Activated naive CD8-positive, alpha-beta T cell treated with anti-CD3 and anti-CD28 coated beads, Interleukin-2, amount 50 U/mL, for 24 hours (primary cell): ENCODE measurements around the gene VMP1.

Experiments
- ATAC-seq: fragments of 150-1000 bp; cut with Tn5 transposase; one replicate; pipeline ENCODE4 v1.10.0; 2021
- DNase-seq: peaks from one replicate; pipeline ENCODE4 v3.0.0; 2021
- H3K27ac Mint-ChIP-seq: one replicate; pipeline ENCODE4 v1.8.0; 2021; ENCODE audit warnings: mild to moderate bottlenecking, mixed read lengths
- H3K27me3 Mint-ChIP-seq: one replicate; pipeline ENCODE4 v1.8.0; 2021; ENCODE audit warnings: mixed read lengths
- H3K36me3 Mint-ChIP-seq: one replicate; pipeline ENCODE4 v1.8.0; 2021; ENCODE audit warnings: low read depth, mixed read lengths
- H3K4me1 Mint-ChIP-seq: one replicate; pipeline ENCODE4 v1.8.0; 2021; ENCODE audit warnings: mixed read lengths
- H3K4me3 Mint-ChIP-seq: one replicate; pipeline ENCODE4 v1.8.0; 2021; ENCODE audit warnings: mild to moderate bottlenecking, moderate library complexity, mixed read lengths
- H3K9me3 Mint-ChIP-seq: one replicate; pipeline ENCODE4 v1.8.0; 2021; ENCODE audit warnings: mixed read lengths

VMP1 gene

DNA sequence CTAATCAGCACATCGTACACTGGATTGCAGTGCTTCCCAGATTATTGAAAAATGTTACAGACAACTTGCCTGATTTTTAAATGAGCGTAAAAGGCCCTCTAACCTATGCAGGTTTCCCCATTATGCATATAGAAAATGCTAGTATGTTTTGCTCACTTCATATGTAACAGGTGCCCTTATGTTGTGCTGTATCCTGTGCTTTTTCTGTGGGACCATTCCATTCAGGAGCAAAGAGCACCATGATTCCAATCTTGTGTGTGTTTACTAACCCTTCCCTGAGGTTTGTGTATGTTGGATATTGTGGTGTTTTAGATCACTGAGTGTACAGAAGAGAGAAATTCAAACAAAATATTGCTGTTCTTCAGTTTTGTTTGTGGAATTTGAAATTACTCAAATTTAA is 13.1 kb upstream of the VMP1 start:
- H3K9me3 Mint-ChIP-seq: no peaks in the 10 kb centered on the region
- ATAC-seq (no peak), DNase-seq (no peak)
- peak overlapping the region; percentile 2 for H3K27ac Mint-ChIP-seq
- peaks cover 28% of the 10 kb centered on the region for H3K4me1 Mint-ChIP-seq
- peaks cover 73% of the 10 kb centered on the region for H3K36me3 Mint-ChIP-seq
- no peaks in the 10 kb centered on the region for H3K27me3 Mint-ChIP-seq
- no peak overlapping the region for H3K4me3 Mint-ChIP-seq

DNA sequence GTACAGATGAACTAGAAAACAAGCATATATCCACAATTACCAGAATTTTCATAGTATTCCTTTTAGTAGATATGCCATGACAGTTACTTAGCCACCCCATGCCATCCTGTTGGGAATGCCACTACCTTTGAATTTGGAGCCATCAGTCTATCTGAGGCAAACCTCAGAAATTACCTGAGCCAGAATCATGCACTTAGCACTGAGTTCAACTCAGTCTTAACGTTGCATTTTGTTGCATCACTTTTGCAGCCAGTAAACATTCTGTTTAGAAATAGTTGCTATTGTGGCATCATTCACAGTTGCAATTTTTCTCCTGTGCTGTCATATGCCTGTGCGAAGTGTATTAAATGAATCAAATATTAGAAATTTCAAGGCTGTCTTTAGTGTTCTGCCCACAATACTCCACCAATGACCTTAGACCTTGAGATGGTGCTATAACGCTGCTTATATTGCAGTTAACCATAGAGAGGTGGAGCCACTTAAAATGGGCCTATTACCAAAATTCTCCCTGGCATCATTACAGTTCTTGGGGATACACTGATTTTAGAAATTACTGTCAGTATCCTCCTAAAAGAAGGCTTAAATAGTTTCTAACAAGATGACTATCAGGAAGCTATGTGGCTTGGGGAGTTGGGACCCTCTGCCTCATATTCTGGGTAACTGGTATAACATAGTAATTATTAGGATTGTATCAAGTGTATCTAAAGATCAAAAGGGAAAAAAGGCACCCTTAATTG is 11.3 kb upstream of the VMP1 start:
- Mint-ChIP-seq H3K27ac (peak overlapping the region; percentile 27), H3K4me1 (peaks cover 44% of the 10 kb centered on the region), H3K9me3 (no peaks in the 10 kb centered on the region), H3K36me3 (peaks cover 70% of the 10 kb centered on the region), H3K4me3 (no peak overlapping the region), H3K27me3 (no peaks in the 10 kb centered on the region)
- ATAC-seq (no peak), DNase-seq (no peak)

DNA sequence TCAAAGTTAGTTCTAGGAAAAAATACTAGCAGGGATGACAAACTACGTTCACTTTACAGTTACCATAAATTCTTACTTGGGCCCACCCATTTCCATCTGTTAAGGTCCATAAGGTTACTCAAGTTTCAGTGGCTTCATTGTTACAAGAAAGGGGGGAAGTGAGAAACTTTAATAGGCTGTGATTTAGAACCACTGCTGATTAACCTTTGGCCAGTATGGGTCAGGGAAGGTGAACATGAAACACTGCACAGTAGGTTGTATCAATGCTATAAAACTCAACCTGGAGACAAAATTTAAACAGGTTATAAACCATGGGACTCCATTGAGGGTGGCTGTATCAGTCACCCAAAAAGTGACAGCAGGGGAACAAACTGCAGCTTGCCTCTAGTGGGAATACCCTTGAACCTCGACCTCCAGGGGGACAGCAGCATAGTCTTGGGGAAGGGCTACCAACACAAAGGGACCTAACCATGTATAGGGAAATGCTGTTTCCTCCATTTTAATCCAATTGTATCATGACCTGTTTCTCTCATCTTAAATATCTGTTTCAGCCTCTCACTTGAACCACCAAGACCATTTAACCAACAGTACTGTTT is 10.7 kb upstream of the VMP1 start:
- no peak for ATAC-seq
- DNase-seq: no peak
- Mint-ChIP-seq H3K27me3 (no peaks in the 10 kb centered on the region), H3K9me3 (no peaks in the 10 kb centered on the region), H3K4me3 (no peak overlapping the region), H3K27ac (peak overlapping the region; percentile 46), H3K36me3 (peaks cover 67% of the 10 kb centered on the region), H3K4me1 (peaks cover 46% of the 10 kb centered on the region)

DNA sequence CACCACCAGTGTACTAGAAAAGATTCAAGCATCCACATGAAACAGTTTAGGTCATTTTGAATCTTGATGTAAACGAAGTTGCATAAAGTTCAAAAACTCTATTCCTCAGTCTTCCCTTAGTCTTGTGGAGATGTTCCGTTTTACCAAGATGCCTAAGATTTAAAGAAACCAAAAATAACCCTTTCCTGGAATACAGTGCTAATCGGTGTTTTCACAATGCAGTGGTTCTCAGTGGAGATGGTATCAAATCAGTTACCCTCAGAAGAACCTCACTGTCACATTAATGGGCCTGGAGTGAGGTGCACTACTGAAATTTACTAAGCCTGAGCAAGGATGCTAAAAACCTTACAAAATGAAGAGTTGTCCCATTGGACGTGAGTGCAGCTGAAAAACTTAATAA is 9.3 kb upstream of the VMP1 start:
- Mint-ChIP-seq H3K4me3 (no peak overlapping the region), H3K27ac (peak overlapping the region; percentile 44), H3K36me3 (peaks cover 75% of the 10 kb centered on the region), H3K27me3 (no peaks in the 10 kb centered on the region), H3K4me1 (peaks cover 52% of the 10 kb centered on the region), H3K9me3 (no peaks in the 10 kb centered on the region)
- ATAC-seq (no peak), DNase-seq (no peak)

DNA sequence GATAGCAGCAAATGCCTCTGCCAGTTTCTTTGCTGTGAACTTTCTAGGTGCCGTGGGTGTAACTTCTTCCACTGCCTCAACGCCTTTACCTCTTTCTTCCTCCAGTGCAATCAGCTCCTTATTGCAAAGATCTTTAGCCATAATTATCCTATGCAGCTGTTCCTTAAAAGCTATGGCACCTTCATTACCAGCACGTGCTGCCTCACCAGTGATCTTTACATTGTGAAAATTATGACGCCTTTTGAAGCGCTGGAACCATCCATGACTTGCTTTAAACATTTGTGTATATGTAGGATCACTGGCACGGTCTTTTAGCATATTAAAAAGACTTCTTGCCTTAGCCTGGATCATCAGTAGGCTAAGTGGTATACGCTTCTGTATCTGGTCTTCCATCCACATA is 8.2 kb upstream of the VMP1 start:
- Mint-ChIP-seq H3K4me3 (peak overlapping the region; percentile 19), H3K4me1 (peaks cover 63% of the 10 kb centered on the region), H3K27me3 (no peaks in the 10 kb centered on the region), H3K9me3 (no peaks in the 10 kb centered on the region), H3K27ac (peak overlapping the region; percentile 44), H3K36me3 (peaks cover 80% of the 10 kb centered on the region)
- no peak for DNase-seq
- no peak for ATAC-seq

DNA sequence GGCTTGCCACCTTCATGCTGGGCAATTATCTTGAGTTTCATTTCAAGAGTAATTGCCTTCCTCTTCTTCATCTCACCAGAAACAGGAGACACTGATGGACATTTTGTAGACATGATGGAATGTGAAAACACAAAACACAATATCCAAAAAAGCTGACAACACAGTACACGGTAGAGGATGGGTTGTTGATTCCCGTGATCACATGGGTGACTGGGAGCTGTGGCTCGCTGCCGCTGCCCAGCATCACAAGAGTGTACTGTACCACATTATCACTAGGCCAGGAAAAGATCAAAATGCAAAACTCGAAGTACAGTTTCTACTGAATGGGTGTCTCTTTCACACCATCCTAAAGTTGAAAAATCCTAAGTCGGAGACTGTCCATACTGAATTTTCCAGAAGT is 7.7 kb upstream of the VMP1 start:
- no peak for ATAC-seq
- H3K36me3 Mint-ChIP-seq: peaks cover 79% of the 10 kb centered on the region
- H3K9me3 Mint-ChIP-seq: no peaks in the 10 kb centered on the region
- no peak overlapping the region for H3K4me3 Mint-ChIP-seq
- no peaks in the 10 kb centered on the region for H3K27me3 Mint-ChIP-seq
- H3K4me1 Mint-ChIP-seq: peaks cover 69% of the 10 kb centered on the region
- no peak for DNase-seq
- H3K27ac Mint-ChIP-seq: no peak overlapping the region

- no peak overlapping the region for H3K4me3 Mint-ChIP-seq
- H3K27ac Mint-ChIP-seq: no peak overlapping the region
- H3K36me3 Mint-ChIP-seq: peaks cover 80% of the 10 kb centered on the region
- no peaks in the 10 kb centered on the region for H3K27me3 Mint-ChIP-seq
- no peak for ATAC-seq
- peaks cover 78% of the 10 kb centered on the region for H3K4me1 Mint-ChIP-seq
- no peaks in the 10 kb centered on the region for H3K9me3 Mint-ChIP-seq
- no peak for DNase-seq
Observed at GRCh38 chr17:59702304-59702703, 5.2 kb upstream of the VMP1 start.

- Mint-ChIP-seq H3K9me3 (no peaks in the 10 kb centered on the region), H3K36me3 (peaks cover 41% of the 10 kb centered on the region), H3K27ac (peak overlapping the region; percentile 95), H3K4me3 (peak overlapping the region; percentile 99), H3K4me1 (peaks cover 66% of the 10 kb centered on the region), H3K27me3 (no peaks in the 10 kb centered on the region)
- DNase-seq: no peak
- no peak for ATAC-seq
Observed at GRCh38 chr17:59707971-59708430, 547 bp downstream of the VMP1 start.

GRCh38 chr17:59711936-59712335 is 4.5 kb downstream of the VMP1 start:
- peaks cover 50% of the 10 kb centered on the region for H3K4me1 Mint-ChIP-seq

DNA sequence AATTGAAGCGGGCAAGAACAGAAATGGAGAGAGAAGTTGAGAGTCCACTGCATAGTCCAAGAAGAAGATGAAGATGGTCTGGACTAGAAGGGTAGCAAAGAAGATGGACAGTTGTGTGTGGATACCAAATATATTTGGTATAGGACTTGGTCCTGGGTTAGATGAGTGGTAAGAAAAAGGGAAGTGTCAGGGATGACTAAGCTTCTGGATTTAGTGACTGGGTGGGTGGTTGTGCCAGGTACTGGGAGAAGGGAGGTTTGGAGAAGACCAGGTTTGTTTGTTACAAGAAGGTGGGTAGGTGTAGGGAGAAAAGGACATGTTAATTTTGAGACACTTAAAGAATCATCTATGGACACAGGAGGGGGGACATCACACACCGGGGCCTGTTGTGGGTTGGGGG is 5.4 kb downstream of the VMP1 start:
- no peak for DNase-seq
- Mint-ChIP-seq H3K4me3 (no peak overlapping the region), H3K9me3 (no peaks in the 10 kb centered on the region), H3K4me1 (peaks cover 48% of the 10 kb centered on the region), H3K36me3 (peaks cover 5% of the 10 kb centered on the region), H3K27ac (no peak overlapping the region), H3K27me3 (no peaks in the 10 kb centered on the region)
- ATAC-seq: no peak

More at GRCh38 chr17:59711936-59712335, 4.5 kb downstream of the VMP1 start:
- DNase-seq: no peak
- Mint-ChIP-seq H3K36me3 (peaks cover 11% of the 10 kb centered on the region), H3K4me3 (no peak overlapping the region), H3K27ac (no peak overlapping the region), H3K27me3 (no peaks in the 10 kb centered on the region), H3K9me3 (no peaks in the 10 kb centered on the region)
- no peak for ATAC-seq

DNA sequence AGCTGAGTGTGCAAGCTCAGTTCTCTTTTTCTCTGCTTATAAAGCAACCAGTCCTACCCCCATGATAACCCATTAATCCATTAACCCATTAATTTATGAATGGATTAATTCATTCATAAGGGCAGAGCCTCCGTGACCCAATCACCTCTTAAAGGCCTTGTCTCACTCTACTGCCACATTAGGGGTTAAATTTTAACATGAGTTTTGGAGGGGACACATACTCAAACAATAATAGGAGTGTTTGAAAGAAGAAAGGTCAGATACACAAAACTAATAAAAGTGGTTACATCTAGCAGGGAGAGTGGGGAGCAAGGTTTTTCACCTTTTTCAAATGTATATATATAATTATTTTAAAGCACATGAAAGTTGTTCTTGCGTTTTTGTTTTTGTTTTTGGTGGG is 6.8 kb downstream of the VMP1 start:
- Mint-ChIP-seq H3K27ac (no peak overlapping the region), H3K27me3 (no peaks in the 10 kb centered on the region), H3K9me3 (no peaks in the 10 kb centered on the region), H3K4me1 (peaks cover 41% of the 10 kb centered on the region), H3K4me3 (no peak overlapping the region), H3K36me3 (peaks cover 9% of the 10 kb centered on the region)
- DNase-seq (no peak), ATAC-seq (no peak)

DNA sequence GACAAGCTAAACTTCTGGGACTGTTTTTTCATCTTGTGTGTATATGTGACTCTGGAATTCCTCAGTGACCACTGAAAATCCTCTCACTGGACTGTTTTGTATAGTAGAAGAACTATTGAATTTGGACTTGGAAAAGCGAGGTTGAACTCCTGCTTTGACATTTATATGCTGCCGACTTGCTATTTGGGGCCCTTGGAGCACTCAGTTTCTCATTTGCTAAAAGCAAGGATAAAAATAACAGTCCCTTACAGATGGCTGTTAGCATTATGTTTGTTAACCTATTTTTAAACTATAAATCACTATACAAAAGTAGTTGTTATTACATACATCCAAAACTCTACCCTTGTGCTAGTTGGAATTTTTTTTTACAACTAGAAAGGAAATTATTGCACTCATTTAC is 9.0 kb downstream of the VMP1 start:
- Mint-ChIP-seq H3K4me3 (no peak overlapping the region), H3K9me3 (no peaks in the 10 kb centered on the region), H3K36me3 (peaks cover 10% of the 10 kb centered on the region), H3K27ac (no peak overlapping the region), H3K4me1 (peaks cover 28% of the 10 kb centered on the region), H3K27me3 (no peaks in the 10 kb centered on the region)
- ATAC-seq (no peak), DNase-seq (no peak)

- H3K4me3 Mint-ChIP-seq: no peak overlapping the region
- H3K9me3 Mint-ChIP-seq: no peaks in the 10 kb centered on the region
- ATAC-seq (no peak), DNase-seq (no peak)
- no peaks in the 10 kb centered on the region for H3K27me3 Mint-ChIP-seq
- H3K36me3 Mint-ChIP-seq: peaks cover 8% of the 10 kb centered on the region
- H3K27ac Mint-ChIP-seq: no peak overlapping the region
- peaks cover 16% of the 10 kb centered on the region for H3K4me1 Mint-ChIP-seq
Observed at GRCh38 chr17:59719526-59719925, 12.1 kb downstream of the VMP1 start.

GRCh38 chr17:59722623-59723022 is 15.2 kb downstream of the VMP1 start:
- H3K4me3 Mint-ChIP-seq: no peak overlapping the region
- H3K9me3 Mint-ChIP-seq: no peaks in the 10 kb centered on the region
- ATAC-seq (no peak), DNase-seq (no peak)
- H3K27me3 Mint-ChIP-seq: no peaks in the 10 kb centered on the region
- peaks cover 2% of the 10 kb centered on the region for H3K4me1 Mint-ChIP-seq
- no peak overlapping the region for H3K27ac Mint-ChIP-seq
- peaks cover 10% of the 10 kb centered on the region for H3K36me3 Mint-ChIP-seq

- no peak overlapping the region for H3K4me3 Mint-ChIP-seq
- ATAC-seq (no peak), DNase-seq (no peak)
- no peaks in the 10 kb centered on the region for H3K27me3 Mint-ChIP-seq
- H3K27ac Mint-ChIP-seq: no peak overlapping the region
- H3K36me3 Mint-ChIP-seq: peaks cover 10% of the 10 kb centered on the region
- H3K4me1 Mint-ChIP-seq: peaks cover 2% of the 10 kb centered on the region
- H3K9me3 Mint-ChIP-seq: no peaks in the 10 kb centered on the region
Observed at GRCh38 chr17:59723041-59723440, 15.6 kb downstream of the VMP1 start.
